ENCODE results near the gene FAM24B.
A peak's percentile ranks its signal among the peaks of the same experiment; 100 is the strongest.
"Not testable (repeated sequence)": the region's sequence is repeated elsewhere in the genome, so short reads cannot be mapped to it uniquely, and the experiment has no call there.

FAM24B gene

GRCh38 chr10:122879339-122880273, at the start of gene FAM24B:
TSS of gene FAM24B (minus strand) at chr10:122879581. CDS start at chr10:122850515, 29,066 bp downstream.
- DNase-seq (ENCODE audit: low spot score) = peak; percentile 99

GRCh38 chr10:122915700-122916099, 36.3 kb upstream of the FAM24B start:
- no peak for DNase-seq (ENCODE audit: low spot score)

GRCh38 chr10:122911889-122912484, 32.6 kb upstream of the FAM24B start:
- peak; percentile 70 for DNase-seq (ENCODE audit: low spot score)

- no peak for DNase-seq (ENCODE audit: low spot score)
These were observed 30.9 kb upstream of the FAM24B start, which contains the start of gene FAM24A for GRCh38 chr10:122910310-122910709. TSS of gene FAM24A (plus strand) at chr10:122910610. CDS start at chr10:122911635, 1,025 bp downstream.

- not testable (repeated sequence) for DNase-seq (ENCODE audit: low spot score)
These were observed 24.5 kb upstream of the FAM24B start for GRCh38 chr10:122903861-122904260.

- DNase-seq (ENCODE audit: low spot score) = no peak
These were observed 15.0 kb upstream of the FAM24B start for GRCh38 chr10:122894261-122894944.

- DNase-seq (ENCODE audit: low spot score) = no peak
These were observed 4.8 kb upstream of the FAM24B start for GRCh38 chr10:122884166-122884565.

GRCh38 chr10:122882766-122883165, 3.4 kb upstream of the FAM24B start:
- DNase-seq (ENCODE audit: low spot score) = no peak

- peak; percentile 19 for DNase-seq (ENCODE audit: low spot score)
These were observed 512 bp downstream of the FAM24B start for GRCh38 chr10:122878799-122879338.

- DNase-seq (ENCODE audit: low spot score) = no peak
These were observed 2.1 kb downstream of the FAM24B start for GRCh38 chr10:122877264-122877663.

- no peak for DNase-seq (ENCODE audit: low spot score)
These were observed 2.9 kb downstream of the FAM24B start for GRCh38 chr10:122876467-122876855.

GRCh38 chr10:122875843-122876466, 3.4 kb downstream of the FAM24B start:
- no peak for DNase-seq (ENCODE audit: low spot score)

- not testable (repeated sequence) for DNase-seq (ENCODE audit: low spot score)
These were observed 7.4 kb downstream of the FAM24B start for GRCh38 chr10:122871947-122872346.

- not testable (repeated sequence) for DNase-seq (ENCODE audit: low spot score)
These were observed 10.6 kb downstream of the FAM24B start for GRCh38 chr10:122868768-122869167.

GRCh38 chr10:122866757-122867482, 12.5 kb downstream of the FAM24B start:
- DNase-seq (ENCODE audit: low spot score) = not testable (repeated sequence)

- DNase-seq (ENCODE audit: low spot score) = peak; percentile 56
These were observed 14.5 kb downstream of the FAM24B start for GRCh38 chr10:122864901-122865300.

GRCh38 chr10:122864194-122864592, 15.2 kb downstream of the FAM24B start:
- no peak for DNase-seq (ENCODE audit: low spot score)

GRCh38 chr10:122863216-122864193, 15.9 kb downstream of the FAM24B start:
- no peak for DNase-seq (ENCODE audit: low spot score)

GRCh38 chr10:122861711-122862161, 17.6 kb downstream of the FAM24B start:
- peak; percentile 64 for DNase-seq (ENCODE audit: low spot score)

- DNase-seq (ENCODE audit: low spot score) = no peak
These were observed 19.9 kb downstream of the FAM24B start for GRCh38 chr10:122859527-122859926.

Measured in AG08395 (cell line).